ENCODE measurements around the gene SNX9.
"Not testable (repeated sequence)": the region's sequence is repeated elsewhere in the genome, so short reads cannot be mapped to it uniquely, and the experiment has no call there.

SNX9 gene

DNA sequence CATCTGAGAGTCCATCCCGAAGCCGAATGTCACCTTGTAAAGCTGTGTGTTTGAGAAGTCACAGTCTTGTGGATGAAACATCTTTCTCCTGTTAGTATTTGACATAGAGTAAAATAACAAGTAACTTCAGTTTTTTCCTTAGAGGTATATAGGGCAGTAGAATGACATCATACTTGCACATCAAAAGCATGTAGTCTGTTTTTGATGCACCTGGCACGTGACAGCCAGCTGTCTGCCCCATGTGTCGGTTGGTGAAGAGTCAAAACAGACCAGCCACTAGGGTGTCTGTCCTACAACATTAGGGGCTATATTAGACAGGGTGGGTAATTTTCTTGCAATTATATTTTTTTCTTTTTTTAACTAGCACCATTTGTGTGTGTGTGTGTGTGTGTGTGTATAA lies 70.2 kb downstream of the SNX9 start:
- DNase-seq (ENCODE audit: low read depth in 2 of 2), result no peak
- TF ChIP-seq, protein P1, sequence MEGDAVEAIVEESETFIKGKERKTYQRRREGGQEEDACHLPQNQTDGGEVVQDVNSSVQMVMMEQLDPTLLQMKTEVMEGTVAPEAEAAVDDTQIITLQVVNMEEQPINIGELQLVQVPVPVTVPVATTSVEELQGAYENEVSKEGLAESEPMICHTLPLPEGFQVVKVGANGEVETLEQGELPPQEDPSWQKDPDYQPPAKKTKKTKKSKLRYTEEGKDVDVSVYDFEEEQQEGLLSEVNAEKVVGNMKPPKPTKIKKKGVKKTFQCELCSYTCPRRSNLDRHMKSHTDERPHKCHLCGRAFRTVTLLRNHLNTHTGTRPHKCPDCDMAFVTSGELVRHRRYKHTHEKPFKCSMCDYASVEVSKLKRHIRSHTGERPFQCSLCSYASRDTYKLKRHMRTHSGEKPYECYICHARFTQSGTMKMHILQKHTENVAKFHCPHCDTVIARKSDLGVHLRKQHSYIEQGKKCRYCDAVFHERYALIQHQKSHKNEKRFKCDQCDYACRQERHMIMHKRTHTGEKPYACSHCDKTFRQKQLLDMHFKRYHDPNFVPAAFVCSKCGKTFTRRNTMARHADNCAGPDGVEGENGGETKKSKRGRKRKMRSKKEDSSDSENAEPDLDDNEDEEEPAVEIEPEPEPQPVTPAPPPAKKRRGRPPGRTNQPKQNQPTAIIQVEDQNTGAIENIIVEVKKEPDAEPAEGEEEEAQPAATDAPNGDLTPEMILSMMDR (IDR thresholded peaks at IDR 0.05; ENCODE audit: low read depth, low read length), result no peak
- no peak overlapping the region for H3K4me3 ChIP-seq (replicated peaks in 1 of 2; ENCODE audit: low read depth in 2 of 2, low read length in 2 of 2)

DNA sequence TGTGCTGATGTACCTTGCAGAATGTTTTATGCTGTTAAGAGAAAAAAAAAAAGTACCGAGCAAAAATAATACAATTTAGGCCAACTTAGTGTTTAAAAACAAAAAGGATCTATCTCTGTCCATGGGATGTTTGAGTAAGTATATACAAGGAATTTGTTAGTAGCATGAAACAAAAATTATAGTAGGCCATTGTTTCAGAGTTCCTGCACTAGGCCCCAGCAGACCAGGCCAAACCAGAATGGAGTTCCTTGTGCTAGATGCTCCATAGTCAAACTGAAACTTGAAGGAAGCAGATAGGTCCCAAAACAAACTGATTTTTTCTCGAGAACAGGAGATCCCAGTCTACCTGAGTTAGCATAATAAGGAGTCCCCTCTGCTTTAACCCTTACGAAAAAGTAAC lies 72.5 kb downstream of the SNX9 start:
- TF ChIP-seq, protein P1 (IDR thresholded peaks at IDR 0.05; ENCODE audit: low read depth, low read length), result no peak
- no peak for DNase-seq (ENCODE audit: low read depth in 2 of 2)
- no peak overlapping the region for H3K4me3 ChIP-seq (replicated peaks in 1 of 2; ENCODE audit: low read depth in 2 of 2, low read length in 2 of 2)

- DNase-seq (ENCODE audit: low read depth in 2 of 2), result no peak
- TF ChIP-seq, protein P1 (IDR thresholded peaks at IDR 0.05; ENCODE audit: low read depth, low read length), result no peak
- no peak overlapping the region for H3K4me3 ChIP-seq (replicated peaks in 1 of 2; ENCODE audit: low read depth in 2 of 2, low read length in 2 of 2)
Measured at GRCh38 chr6:157896932-157897331, 73.9 kb downstream of the SNX9 start.

DNA sequence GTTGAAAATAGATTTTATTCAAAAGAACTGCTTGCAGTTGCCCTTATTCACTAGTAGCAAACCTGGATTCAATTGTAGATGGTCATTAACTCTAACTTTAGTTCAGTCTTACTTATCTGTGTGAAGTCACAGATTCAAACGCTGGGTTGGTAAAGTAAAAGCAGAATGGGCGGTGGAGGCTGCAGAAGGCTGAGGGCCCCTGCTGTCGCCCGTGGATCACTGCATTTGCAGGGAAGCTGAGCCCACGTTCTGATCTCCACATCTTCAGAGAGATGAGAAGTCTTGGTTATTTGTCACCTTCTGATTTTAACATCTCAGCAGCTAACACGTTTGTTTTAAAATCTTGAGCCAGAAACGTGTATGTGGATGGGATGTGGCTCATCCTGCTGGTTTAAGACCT lies 75.1 kb downstream of the SNX9 start:
- H3K4me3 ChIP-seq (replicated peaks in 1 of 2; ENCODE audit: low read depth in 2 of 2, low read length in 2 of 2), result no peak overlapping the region
- TF ChIP-seq, protein P1 (IDR thresholded peaks at IDR 0.05; ENCODE audit: low read depth, low read length), result peak; percentile 15
- DNase-seq (ENCODE audit: low read depth in 2 of 2), result no peak

- TF ChIP-seq, protein P1 (IDR thresholded peaks at IDR 0.05; ENCODE audit: low read depth, low read length), result no peak
- DNase-seq (ENCODE audit: low read depth in 2 of 2), result no peak
- no peak overlapping the region for H3K4me3 ChIP-seq (replicated peaks in 1 of 2; ENCODE audit: low read depth in 2 of 2, low read length in 2 of 2)
Measured at GRCh38 chr6:157898640-157899039, 75.6 kb downstream of the SNX9 start.

GRCh38 chr6:157900262-157900661 lies 77.2 kb downstream of the SNX9 start:
- H3K4me3 ChIP-seq (replicated peaks in 1 of 2; ENCODE audit: low read depth in 2 of 2, low read length in 2 of 2); DNase-seq (ENCODE audit: low read depth in 2 of 2): not testable (repeated sequence)

DNA sequence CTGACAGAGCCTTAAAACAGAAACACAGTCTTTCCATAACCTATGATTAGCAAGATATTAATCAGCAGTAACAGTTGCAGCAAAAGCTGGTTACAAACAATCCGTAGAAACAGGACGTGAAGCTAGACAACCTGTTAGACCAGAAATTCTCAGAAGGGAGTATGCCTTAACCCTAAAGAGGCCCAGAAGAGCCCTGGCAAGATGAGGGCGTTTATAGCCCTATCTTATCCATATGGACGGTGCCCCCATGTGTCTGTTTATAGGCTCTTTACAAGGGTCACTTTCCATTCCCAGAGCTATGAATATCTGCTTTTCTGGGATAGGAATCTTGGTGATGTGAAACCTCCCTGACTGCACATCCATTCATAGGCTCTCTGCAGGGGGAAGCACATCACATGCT lies 77.7 kb downstream of the SNX9 start:
- DNase-seq (ENCODE audit: low read depth in 2 of 2); H3K4me3 ChIP-seq (replicated peaks in 1 of 2; ENCODE audit: low read depth in 2 of 2, low read length in 2 of 2): not testable (repeated sequence)

DNA sequence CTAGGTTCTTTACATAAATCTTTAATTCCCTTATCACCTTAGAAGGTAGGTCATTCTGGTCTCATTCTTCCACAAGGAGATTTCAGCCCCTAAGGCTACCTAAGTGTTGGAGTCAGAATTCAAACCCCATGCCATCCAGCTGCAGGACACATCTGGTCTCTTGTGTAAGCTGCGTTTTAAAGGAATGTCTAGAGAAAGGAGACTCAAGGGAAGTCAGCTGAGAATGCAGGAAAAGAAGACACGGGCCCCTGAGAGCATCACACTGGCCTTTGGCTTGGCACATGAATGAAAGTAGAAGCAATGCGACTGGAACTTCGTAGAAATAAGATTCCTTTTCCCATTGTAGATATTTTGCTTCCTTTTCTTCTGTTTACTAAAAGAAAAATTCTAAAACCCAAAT lies 82.0 kb downstream of the SNX9 start:
- TF ChIP-seq, protein P1 (IDR thresholded peaks at IDR 0.05; ENCODE audit: low read depth, low read length), result no peak
- DNase-seq (ENCODE audit: low read depth in 2 of 2), result no peak
- H3K4me3 ChIP-seq (replicated peaks in 1 of 2; ENCODE audit: low read depth in 2 of 2, low read length in 2 of 2), result no peak overlapping the region

All from cardiac fibroblast (primary cell).